HG03139 (cell line): ENCODE measurements around the gene GRID1.
"Not testable (repeated sequence)": the region's sequence is repeated elsewhere in the genome, so short reads cannot be mapped to it uniquely, and the experiment has no call there.

ENCODE experiments used
- ATAC-seq: cut with Tn5 transposase; IDR thresholded peaks from one replicate; pipeline ENCODE4 v1.9.1; 2021; ENCODE audit not compliant: unreplicated experiment

GRID1 gene

GRCh38 chr10:85861513-85862197 lies 504.9 kb downstream of the GRID1 start:
- no peak for ATAC-seq

GRCh38 chr10:85859859-85860258 lies 506.7 kb downstream of the GRID1 start:
- no peak for ATAC-seq

- ATAC-seq, result no peak
These were observed 507.6 kb downstream of the GRID1 start for GRCh38 chr10:85858776-85859515.

GRCh38 chr10:85857791-85858190 lies 508.8 kb downstream of the GRID1 start:
- ATAC-seq, result no peak

GRCh38 chr10:85857305-85857704 lies 509.3 kb downstream of the GRID1 start:
- ATAC-seq, result no peak

- ATAC-seq, result no peak
These were observed 514.7 kb downstream of the GRID1 start for GRCh38 chr10:85851934-85852333.

- no peak for ATAC-seq
These were observed 515.3 kb downstream of the GRID1 start for GRCh38 chr10:85851325-85851724.

- no peak for ATAC-seq
These were observed 515.9 kb downstream of the GRID1 start for GRCh38 chr10:85850736-85851135.

- no peak for ATAC-seq
These were observed 517.3 kb downstream of the GRID1 start for GRCh38 chr10:85849315-85849714.

GRCh38 chr10:85848756-85849155 lies 517.8 kb downstream of the GRID1 start:
- no peak for ATAC-seq

- no peak for ATAC-seq
These were observed 519.5 kb downstream of the GRID1 start for GRCh38 chr10:85847085-85847484.

GRCh38 chr10:85838660-85839059 lies 527.9 kb downstream of the GRID1 start:
- not testable (repeated sequence) for ATAC-seq

GRCh38 chr10:85832988-85833387 lies 533.6 kb downstream of the GRID1 start:
- ATAC-seq, result no peak

GRCh38 chr10:85831422-85831821 lies 535.2 kb downstream of the GRID1 start:
- no peak for ATAC-seq

GRCh38 chr10:85826377-85826776 lies 540.2 kb downstream of the GRID1 start:
- no peak for ATAC-seq

GRCh38 chr10:85811405-85811804 lies 555.2 kb downstream of the GRID1 start:
- no peak for ATAC-seq

- ATAC-seq, result no peak
These were observed 555.9 kb downstream of the GRID1 start for GRCh38 chr10:85810674-85811073.

GRCh38 chr10:85795460-85795859 lies 571.1 kb downstream of the GRID1 start:
- no peak for ATAC-seq

- ATAC-seq, result no peak
These were observed 572.0 kb downstream of the GRID1 start for GRCh38 chr10:85794553-85794952.

GRCh38 chr10:85792533-85792858 lies 574.1 kb downstream of the GRID1 start:
- ATAC-seq, result no peak

- no peak for ATAC-seq
These were observed 574.6 kb downstream of the GRID1 start for GRCh38 chr10:85791818-85792532.
